Daoy (cell line): ENCODE measurements around the gene NEK6. TPM values are rescaled to one million over a fixed set of nuclear protein-coding genes. Genes with fewer than 3 reads are reported as not detected.

ENCODE experiments used
- DNase-seq: peaks from one replicate; pipeline ENCODE4 v3.0.0-alpha.2; 2015; ENCODE audit warnings: low read depth
- total RNA-seq: library from RNA; depleted of rRNA; stranded (reverse); fragments of >200 nt; shearing (Covaris generic); gene quantifications from 2 replicates; pipeline ENCODE4 v1.2.3, GENCODE V29; 2014

NEK6 gene
- total RNA-seq, 1 experiment from 2014 or later, result 41.9 TPM

DNA sequence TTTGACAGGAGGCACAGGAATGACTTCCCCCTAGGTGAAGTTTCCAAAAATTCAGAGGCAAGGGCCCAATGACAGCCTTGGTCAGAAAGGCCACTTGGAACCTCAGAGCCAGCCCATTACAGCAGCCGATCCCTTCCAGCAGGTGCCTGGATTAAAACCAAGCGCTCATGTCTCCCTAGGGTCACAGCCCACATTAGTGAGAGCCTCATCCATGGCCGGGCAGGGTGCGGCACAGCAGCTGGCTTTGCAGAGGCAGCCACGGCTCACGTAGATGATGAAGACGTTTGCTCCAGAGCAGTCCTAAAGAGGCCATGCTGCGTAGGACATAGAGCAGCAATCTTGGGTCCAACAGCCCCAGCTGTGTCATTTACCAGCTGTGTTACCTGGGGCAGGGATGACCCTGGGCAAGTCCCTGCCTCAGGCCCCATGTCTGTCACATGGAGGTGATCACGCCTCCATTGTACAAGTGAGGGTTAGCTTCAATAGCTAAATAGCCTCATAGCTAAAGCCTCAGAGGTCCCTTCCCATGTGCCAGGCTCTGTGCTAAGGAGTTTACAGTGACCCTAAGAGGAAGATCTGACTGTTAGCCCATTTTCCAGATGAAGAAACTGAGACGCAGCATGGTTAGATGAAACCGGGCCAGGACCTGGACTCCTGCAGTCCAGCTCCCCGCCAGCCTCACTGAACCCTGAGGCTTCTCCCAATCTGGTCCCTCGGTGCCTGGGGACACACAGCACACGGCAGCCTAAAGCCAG, 39.2 kb downstream of the NEK6 start:
- no peak for DNase-seq

GRCh38 chr9:124297551-124297901, 39.8 kb downstream of the NEK6 start:
- peak; percentile 98 for DNase-seq

DNA sequence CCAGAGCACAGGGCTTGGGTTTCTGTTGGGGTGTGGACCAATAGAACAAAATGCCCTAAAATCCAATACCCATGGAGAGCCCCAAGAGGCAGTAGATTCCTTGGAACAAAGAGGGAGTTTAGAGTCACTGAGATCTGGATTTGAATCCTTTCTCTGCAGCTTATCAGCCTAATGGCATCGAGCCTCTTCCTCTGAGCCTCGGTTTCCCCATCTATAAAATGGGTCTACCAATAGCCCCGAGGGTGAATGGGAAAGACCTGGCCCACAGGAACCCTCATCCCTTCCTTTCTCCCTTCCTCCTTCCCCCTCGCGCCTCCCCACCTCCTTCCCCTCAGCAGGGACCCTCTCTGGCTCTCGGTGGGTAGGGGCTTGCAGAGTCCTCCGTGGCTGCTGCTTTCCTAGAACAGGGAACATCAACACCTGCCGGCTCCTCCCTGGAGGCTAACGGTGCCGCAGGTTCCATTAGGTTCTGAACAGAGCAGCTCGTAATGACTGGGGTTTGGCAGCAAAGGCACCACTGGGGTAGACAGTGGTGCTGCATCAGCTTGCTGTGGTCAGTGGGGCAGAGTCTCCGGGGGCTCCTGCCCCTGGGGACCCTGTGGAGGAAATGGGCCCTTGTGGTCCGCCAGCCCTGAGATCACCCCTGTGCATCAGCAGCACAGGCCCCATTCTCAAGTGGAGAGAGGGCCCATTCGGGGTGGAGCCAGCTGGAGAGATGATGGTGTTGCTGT, 40.3 kb downstream of the NEK6 start:
- DNase-seq, result peak; percentile 26

GRCh38 chr9:124298646-124299235, 41.0 kb downstream of the NEK6 start:
- DNase-seq, result peak; percentile 64

DNA sequence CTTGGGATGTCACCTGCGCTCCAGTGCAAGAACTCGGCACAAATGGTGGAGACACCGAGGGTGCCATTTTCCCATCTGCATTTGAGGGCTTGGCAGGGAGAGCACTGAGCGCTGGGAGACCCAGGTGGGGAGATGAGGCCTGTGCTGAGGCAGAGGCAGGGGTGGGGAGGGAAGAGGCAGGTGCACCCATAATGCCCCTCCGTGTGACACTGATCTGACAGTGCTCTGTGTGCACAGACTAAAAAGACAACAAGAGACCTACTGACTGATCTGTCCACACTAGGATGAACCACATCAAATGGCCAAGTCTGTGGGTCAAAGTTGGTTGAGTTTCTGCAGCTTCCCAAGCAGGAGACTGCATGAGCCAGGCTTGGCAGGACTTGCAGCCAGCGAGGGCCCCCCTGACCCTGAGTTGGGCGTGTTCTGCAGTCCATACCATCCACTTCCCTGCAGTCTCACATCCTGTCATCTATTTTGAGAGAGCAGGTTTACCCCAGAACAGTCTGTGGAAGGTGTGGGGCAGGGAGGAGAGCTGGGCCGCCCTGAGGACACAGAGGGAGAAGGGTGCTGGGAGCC, 41.9 kb downstream of the NEK6 start:
- DNase-seq, result no peak

DNA sequence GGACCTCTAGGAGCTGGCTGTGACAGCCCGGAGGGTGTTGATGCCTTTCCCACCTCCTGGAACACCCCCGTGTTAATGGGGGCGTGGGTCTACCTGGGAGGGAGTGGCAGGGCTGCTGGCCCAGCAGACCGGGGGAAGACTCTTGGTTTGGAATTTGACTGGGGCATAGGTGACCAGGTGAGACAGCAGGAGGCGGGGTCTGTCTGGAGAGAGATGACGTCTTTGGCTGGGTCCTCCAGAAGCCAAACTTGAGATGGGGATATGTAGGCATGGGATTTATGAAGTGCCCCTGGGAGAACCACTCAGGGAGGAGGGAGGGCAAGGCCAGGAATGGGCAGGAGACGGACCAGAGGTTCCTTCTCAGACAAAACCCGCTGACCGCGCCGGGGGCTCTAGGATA, 42.6 kb downstream of the NEK6 start:
- no peak for DNase-seq

- no peak for DNase-seq
Measured at GRCh38 chr9:124302921-124303320, 45.2 kb downstream of the NEK6 start.

GRCh38 chr9:124303762-124304161, 46.0 kb downstream of the NEK6 start:
- DNase-seq, result no peak

GRCh38 chr9:124304285-124304684, 46.5 kb downstream of the NEK6 start:
- no peak for DNase-seq

DNA sequence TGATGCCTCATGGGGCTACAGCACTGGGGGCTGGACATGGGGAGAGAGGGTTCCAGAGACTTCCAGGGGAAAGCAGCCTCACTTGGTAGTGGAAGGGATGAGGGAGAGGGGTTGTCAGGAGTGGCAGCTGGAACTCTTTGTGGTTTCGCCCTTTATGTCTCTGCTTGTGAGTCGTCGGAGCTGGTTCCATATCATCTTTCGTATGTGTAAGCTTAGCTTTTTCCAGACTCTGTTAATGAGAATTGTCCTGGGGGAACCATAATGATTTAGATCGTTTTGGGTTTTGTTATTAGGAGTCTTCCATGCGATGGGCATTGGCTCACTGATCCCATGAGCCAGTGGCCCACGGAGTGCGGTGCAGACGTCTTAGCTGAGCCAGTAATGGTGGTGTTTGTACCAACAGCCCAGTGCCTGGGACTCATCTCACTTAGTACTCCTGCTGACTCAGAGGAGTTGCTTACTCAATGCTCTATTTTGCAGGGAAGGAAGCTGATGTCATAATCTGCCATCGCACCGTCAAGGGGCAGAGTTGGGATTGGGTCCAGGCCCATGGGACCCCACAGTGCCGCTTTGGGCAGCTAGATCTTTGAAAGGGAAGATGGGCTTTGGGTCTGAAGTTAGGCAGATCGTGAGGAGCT, 48.5 kb downstream of the NEK6 start:
- DNase-seq, result peak; percentile 92

- no peak for DNase-seq
Measured at GRCh38 chr9:124307379-124308030, 49.8 kb downstream of the NEK6 start.

GRCh38 chr9:124308606-124309491, 51.1 kb downstream of the NEK6 start:
- no peak for DNase-seq

GRCh38 chr9:124309667-124310084, 51.9 kb downstream of the NEK6 start:
- DNase-seq, result peak; percentile 99

DNA sequence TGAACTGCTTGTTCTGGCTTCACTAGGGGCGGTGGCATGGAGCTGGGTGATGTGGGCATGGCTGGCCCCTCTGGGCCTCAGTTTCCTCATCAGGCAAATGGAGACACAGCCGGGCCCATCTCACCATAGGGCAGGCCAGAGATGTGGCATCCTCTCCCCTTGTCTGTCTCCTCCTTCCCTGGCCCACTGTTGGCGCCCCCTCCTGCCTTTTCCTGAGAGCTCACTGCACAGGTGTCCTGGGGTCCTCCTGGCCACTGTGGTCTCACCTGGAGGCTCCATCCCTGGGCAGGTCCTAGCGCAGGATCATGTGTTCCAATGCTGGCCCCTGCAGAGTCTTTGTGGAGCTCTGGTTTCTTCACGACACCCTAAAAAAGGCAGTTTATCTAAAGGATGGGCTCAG, 53.5 kb downstream of the NEK6 start:
- DNase-seq, result no peak

- no peak for DNase-seq
Measured at GRCh38 chr9:124312290-124313265, 54.8 kb downstream of the NEK6 start.

- DNase-seq, result no peak
Measured at GRCh38 chr9:124313940-124314339, 56.2 kb downstream of the NEK6 start.

DNA sequence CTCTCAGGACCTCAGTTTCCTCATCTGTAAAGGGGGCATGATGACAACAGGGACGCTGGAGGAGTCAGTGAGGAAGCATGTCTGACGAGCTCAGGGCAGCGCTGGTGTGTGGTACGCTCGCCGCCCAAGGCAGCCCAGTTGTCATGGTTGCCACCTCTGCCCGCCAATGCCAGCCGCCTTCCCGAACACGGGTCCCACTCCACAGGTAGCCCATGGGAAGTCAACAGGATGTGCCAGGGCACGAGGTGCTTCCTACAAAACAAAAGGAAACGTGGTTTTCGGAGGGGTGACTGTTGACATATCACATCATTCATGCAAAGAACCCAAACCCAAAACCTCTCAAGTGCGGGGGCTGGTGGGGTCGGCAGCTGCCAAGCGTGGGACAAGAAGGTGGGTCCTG, 58.1 kb downstream of the NEK6 start:
- no peak for DNase-seq

DNA sequence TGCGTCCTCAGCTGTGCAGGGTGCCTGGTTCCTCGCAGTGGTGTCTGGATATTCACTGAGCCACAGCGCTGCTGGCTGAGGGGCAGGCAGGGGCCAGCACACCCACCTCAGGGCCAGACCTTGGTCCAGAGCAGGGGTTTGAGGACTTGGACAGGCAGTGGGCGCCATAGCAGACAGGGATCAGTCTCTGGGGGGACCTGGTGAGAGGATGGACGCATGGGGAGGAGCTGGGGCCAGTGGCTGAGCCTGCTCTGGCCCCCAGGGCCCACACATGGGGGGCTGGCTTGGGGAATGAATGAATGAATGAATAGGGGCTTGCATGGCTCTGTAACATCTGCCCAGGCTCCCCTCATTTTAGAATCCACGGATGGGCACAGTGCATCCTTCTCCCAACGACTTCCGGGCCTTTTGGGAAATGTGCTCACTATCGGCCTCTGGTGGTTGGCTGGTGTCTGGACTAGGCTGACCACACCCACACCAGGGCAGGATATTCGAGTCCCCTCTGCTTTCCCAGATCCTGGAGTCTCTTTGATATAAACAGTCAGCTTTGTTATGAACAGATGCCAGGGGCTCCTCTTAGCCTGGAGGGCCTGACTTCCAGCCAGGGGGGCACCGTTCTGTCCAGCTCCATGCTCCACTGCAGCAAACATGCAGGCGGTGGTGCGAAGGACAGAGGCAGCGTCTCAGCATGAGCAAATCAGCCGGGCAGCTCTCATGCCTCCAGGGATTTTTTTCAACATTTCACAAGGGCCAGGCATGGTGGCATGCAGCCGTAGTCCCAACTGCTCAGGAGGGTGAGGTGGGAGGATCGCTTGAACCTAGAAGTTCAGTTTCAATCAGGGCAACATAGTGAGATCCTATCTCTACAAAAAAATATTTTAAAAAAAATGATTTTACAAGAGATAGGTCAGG, 62.6 kb downstream of the NEK6 start:
- peak; percentile 78 for DNase-seq
